GM18499 (cell line): ENCODE data around the gene VAPB.
"Not testable (repeated sequence)": the region's sequence is repeated elsewhere in the genome, so short reads cannot be mapped to it uniquely, and the experiment has no call there.

Source experiments
- ATAC-seq: cut with Tn5 transposase; IDR thresholded peaks from one replicate; pipeline ENCODE4 v1.9.1; 2021; ENCODE audit warnings: moderate number of reproducible peaks; ENCODE audit not compliant: insufficient read depth, unreplicated experiment

The VAPB gene, protein sequence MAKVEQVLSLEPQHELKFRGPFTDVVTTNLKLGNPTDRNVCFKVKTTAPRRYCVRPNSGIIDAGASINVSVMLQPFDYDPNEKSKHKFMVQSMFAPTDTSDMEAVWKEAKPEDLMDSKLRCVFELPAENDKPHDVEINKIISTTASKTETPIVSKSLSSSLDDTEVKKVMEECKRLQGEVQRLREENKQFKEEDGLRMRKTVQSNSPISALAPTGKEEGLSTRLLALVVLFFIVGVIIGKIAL

DNA sequence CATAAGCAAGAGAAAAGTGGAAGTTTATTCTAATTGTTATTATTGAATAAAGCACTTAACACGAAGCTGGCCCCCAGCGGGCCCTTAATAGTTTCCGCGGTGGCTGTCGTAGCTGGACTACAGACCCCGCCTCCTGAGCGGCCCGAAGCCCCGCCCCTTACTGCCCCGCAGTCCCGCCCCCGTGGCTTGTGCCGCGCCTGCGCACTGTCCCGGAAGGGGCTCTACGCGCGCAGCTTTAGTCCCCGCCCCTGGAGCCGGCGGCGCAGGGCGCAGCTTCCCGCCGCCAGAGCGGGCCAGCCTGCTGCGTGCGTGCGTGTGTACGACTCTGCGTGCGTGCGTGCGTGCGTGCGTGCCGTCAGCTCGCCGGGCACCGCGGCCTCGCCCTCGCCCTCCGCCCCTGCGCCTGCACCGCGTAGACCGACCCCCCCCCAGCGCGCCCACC is at the start of gene VAPB:
Gene VAPB, plus strand, starts transcription at position 348 of the 442 bp plus-strand sequence. CDS start 231 bp downstream, outside the sequence.
- peak; percentile 65 for ATAC-seq

DNA sequence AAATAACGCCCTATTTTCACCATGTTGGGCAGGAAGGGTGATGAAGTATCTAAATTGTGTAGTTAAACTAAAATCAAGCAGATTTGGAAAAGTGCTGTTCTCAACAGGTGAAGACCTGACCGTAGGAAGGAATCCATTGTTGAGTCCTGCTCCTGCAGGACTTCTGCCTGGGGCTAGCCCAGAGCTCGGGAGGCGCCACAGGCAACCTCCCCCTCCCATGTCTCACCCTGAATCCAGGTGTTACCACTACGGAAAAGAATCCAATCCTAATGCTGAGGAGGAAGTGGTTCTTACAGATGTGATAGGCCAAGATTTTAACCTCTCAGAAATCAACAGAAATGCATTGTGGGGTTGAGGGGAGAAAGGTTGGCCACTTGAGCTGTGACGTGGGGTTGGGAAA is 49.3 kb upstream of the VAPB start:
- no peak for ATAC-seq

DNA sequence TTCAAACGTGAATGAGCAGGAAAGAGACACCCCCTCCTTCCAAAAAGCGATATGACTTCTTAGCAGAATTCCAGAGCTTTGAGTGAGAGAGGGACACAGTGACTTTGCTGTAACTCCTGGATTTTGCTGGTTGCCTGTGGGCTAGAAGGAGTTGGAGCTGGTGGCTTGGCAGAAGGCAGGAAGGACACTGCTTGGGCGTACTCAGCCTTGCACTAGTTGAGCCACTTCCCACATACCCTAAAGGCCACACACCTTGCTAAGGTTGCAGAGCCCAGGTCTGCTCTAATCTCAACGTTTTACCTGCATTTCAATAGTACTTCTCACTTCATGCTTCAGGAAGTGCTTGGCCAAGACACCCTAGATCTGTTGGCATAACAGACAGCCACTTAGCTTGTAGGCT is 48.9 kb upstream of the VAPB start:
- no peak for ATAC-seq

DNA sequence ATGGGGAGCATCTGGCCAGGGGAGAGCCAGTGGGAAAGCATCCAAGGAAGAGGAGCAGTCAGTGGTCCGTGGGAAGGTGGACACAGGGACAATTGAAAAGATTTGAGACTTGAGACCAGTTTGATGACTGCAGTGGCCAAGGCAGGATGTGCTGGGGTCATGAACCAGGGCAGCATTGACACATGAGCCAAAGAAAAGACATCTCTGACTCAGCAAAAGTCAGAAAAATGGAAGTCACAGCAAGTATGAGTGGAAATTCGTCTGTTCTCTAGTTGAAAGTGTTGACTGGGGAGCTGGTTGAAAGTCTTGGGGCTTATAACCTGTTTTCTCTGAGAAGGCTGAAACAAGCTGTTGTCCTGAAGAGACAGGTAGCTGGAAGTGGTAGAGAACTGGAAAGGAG is 48.2 kb upstream of the VAPB start:
- no peak for ATAC-seq

DNA sequence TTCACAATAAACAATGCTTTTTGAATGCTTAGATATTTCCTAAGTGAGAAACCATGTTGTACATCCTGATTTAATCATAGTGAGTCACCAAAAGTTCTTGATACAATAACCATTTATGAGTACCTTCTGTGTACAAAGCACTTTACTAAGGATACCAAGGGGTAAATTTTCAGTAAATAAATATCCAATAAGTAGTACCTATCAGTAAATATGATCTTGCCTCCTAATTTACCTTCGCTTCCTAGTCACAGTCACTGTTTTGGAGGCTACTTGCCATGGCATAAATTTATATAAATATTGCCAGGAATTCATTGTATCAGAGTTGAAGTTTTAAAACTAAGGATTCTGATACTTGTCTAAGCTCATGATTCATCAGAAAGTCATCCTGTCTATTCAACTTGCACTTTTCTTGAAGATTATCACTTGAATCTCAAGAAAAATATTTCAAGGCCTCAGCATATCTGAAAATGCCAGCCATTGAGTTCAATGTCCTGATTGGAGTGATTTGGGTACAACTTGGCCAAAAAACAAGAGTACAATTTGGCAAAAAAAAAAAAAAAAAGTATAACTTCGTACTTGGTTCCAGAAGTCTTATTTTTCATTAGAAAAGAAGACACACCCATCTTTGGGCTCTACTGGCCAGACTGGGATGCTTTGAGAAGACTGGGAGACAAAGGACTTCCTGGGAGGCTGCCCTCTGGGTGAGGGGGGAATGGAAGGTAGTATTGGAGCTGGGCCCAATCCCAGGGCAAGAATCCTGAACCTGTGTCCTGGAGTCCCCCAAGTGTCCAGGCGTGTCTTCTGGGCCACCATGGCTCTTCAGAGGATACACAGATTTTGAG is 46.7 kb upstream of the VAPB start:
- no peak for ATAC-seq

DNA sequence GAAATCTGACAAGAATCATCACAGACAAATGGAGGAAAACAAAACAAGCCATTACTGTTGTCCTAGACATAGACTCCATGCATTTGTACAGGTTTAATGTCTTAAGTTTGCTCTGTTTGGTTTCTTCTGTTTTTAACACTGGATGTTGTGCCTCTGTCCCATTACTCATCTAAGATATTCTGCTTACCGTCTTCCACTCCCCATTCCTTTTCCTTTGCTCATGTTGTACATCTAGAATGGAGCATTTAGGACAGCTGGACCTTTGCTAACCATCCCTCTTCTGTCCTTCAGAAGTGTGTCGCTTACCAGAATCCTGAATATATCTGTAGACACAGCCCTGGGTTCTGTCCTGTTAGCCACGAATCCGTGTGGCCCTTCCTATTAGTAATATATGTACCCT is 44.3 kb upstream of the VAPB start:
- no peak for ATAC-seq

DNA sequence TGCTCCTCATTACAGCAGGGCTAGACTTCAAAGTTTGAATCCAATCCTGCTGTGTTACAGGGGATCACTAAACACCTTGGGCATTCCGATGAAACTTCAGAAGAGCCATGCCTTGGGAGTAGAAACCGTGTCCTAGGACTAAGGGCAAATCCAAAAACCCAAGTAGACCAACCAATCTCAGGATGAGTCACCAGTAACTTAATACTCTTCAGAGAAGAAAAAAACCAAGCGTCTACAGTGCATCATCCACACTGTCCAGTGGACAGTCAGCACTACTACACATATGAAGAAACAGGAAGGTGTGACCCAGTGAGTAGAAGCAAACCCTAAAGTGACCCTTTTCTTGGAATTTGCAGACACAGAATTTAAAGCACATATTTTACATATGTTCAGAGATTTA is 39.5 kb upstream of the VAPB start:
- no peak for ATAC-seq

DNA sequence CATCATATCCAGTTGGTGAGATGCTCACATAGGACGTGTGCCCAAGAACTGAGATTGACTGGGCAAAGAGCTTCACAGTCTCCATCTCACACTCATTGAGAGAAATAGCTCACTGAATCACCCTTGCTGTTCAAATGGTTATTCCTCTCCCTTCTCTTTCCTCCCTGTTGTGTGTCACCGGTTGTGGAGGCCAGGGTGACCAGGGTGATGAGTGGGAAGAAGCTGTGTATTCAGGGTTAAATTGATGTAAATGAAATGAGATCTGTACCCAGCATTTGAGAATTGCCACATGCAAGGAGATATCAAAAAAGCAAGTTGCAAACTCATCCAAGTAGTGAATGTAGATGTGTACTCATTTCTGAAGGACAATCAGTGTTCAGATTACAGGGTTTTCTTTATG is 36.6 kb upstream of the VAPB start:
- ATAC-seq, result no peak

DNA sequence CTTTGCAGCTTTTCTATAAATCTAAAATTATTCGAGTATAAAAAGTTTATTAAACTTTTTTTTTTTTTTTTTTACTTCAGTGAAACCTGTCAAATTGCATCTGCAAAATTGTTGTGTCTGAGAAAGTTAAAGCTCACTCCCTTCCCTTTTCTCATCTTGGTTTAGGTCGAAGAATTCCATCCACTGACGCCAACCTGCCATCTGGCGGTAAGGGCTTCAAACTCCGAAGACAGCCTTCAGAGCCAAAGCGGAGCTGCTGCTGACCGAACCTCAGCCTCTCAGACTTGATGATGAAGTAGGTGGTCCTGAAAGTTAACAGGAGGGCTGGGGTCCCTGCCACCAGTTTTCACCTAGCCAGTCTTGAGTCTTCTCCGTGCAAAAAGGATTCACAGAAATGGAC is 29.6 kb upstream of the VAPB start:
- no peak for ATAC-seq

DNA sequence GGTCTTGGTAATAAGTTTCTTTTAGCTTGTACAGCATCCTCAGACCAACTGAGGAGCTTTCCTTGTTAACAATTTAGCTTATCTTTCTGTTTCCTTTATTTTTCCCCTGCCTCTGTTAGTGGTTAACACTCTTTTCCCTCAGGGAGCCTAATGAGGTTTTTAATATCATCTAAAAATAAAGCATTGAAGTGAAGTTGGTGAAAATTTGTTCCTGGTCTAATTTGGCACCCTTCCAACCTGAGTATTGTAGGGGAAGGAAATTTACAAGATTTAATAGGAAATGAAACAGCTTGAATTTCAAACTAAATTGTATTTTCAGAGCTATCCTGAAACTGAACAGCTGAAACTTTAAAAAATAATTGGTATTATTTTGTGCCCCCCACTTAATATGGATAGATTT is 28.1 kb upstream of the VAPB start:
- ATAC-seq, result no peak

DNA sequence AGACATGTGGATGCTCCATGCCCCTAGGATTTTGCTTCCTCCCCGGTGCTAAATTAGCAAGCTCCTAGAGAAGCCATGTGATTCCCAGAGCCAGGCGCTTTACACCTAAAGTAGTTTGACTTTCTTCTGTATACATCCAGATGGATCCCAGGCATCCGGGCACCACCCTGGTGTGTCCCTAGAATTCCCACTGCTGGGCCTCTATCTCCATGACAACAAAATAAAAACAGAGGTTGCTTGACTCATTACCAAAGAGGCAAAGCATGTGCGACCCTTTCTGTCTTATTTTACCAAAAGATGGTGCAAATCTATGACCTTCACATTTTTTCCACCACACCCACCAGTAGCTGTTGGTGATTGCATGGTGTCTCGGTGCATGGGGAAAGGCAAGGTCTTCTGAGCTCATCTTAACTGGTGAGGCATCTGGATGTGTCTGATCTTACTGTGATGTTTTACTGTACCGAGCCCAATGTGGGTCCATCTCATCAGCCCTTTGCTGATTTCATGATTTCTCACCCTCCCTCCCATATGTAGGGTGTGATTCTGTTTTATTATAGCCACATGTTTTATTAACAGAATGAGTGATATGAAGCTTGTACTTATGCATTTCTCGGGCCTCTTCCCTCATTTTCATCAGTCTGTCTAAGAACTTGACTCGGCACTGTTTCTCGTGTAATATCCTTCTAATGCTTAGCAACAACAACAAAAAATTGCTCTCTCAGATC is 27.4 kb upstream of the VAPB start:
- ATAC-seq, result no peak

DNA sequence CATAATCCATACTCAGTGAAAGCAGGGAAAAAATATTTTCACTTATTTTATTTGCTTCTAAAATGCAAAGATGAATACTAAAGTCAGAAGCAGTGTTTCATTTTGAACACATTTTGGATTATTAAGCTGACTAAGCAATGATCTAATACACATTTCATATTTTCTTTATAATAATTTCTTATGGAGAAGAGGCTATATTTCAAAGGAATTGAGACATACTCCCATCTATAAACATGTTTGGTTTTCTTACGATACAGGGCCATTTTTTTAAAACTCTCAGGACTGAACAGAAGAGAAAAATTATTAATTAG is 26.9 kb upstream of the VAPB start:
- no peak for ATAC-seq

DNA sequence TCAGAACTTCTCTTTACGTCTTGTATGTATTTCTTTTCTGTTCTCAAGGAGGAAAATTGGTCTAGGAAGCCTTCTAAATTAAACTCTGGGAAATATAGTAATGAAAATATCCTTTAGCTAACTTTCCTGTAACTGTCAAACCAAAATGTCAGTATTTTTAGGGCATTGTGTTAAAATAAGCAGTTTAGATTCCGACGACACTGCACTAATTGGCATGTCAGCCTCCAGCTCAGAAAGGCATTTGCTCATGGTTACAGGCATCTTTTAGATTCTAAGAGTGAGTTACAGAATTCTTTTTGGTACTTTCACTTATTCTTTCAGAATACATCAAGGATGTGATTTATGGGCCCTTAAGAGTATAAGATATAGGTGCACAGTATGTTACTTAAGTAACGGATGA is 26.1 kb upstream of the VAPB start:
- ATAC-seq, result no peak

DNA sequence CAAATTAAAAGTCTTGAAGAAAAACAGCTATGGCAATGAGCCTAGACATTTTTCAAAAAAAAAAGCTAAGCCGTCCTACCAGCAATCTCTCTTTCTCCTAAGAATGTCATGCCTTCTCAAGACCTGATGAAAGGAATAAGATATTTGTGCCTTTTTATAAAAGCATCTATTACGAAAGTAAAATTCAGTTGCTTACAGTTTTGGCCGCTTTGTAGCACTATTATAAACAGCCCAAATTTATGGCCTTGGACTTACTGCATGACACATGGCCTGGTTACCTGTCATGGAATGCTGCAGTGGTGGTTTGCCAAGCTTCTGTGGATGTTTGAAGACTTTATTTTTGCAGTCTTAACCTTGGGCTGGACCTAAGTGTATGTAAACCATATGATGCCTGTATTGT is 22.2 kb upstream of the VAPB start:
- ATAC-seq, result no peak

DNA sequence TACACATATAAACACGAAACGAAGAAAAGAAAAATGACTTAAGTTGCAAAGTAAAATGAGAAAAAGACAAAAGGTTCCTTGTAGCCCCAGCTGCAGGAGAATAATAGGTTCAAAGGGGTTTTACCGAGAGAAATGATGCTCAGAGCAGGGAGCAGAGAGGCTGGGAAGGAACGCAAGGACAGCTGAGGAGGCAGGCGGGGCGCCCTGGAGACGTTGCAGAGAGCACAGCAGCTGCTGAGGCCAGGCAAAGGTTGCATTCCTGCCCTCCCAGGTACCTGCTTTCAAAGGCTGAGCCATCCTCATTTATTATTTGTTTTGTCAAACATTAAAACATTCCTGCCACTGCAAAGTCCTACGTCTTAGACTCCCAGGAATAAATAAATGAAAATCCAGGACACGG is 16.2 kb upstream of the VAPB start:
- no peak for ATAC-seq

DNA sequence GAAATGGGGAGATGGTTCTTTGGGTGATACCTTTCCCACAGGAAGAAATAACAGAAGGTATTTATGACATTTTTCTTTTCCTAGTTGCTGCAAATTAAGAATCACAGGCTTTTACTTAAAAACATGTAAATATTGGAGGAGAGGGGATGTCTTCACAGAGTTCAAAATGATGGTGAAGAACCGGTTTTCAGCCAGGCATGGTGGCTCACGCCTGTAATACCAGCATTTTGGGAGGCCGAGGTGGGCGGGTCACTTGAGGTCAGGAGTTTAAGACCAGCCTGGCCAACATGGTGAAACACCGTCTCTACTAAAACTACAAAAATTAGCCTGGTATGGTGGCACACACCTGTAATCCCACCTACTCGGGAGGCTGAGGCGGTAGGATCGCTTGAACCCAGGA is 15.7 kb upstream of the VAPB start:
- not testable (repeated sequence) for ATAC-seq

DNA sequence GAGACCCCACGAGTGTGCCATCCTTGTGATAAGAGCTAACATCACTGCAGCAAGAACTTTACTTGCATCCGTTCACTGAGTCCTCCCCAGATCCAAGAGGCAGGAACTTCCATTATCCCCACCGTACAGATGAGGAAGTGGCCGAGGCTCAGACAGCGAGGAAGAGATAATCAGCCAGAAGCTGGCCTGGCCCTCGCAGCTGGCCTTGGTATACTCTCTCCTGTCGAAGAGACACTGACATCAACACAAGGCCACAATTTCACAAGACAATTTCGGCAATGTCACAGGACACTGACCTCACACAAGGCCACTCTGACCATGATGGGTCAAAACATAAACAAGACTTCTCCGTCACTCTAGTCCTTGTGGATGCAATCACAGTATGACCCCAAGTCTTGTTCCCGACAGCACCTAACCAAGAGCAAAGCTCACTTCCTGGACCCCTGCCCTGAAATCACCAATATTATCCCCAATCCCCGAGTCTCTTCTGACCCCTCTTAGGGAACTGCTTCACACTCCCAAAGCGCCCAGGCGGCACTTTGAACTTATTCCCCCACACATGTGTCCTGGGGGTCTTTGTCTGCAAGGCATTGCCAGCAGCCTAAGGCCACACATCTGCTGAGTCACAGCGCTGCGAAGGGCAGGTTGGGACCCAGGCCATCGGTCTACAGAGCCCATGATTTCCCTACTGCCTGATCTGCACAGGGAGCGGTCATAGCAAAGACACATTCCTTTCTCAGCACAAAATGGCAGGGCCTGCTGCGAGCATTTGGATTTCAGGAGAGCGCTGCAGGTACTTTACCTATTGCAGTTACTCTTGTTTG is 14.8 kb upstream of the VAPB start:
- no peak for ATAC-seq

DNA sequence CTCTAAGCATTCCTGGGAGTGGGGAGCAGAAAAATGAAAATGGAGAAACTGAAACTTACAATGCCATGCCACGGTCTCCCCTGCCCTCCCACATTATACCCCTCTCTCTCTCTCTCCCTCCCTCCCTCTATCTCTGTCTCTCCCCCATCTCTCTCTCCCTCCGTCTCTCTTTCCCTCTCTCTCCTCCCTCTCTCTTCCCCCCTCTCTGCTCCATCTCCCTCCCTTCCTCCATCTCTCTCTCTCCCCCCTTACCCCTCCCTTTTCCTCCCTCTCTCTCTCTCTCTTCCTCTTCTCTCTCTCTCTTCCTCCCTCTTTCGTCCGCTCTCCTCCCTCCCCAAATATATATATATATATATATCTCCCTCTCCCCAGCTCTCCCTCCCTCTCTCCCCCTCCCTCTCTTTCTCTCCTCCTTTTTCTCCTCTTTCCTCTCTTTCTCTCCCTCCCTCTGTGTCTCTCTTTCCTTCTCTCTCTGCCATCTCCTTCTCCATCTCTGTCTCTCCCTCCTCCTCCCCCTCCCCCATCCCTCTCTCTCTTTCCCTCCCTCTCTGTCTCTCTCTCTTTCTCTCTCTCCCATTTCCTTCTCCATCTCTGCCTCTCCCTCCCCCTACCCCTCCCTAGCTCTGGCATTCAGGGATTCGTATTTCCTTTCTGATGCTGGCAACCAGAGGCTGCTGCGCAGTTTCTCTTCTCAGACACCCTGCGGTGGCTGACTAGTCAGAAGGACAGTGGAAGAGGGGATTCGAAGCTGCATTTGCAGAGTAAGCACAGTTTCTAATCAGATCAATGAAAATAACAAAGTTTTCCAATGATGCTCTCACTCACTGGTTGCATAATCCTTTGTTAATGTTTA is 13.9 kb upstream of the VAPB start:
- ATAC-seq, result no peak

DNA sequence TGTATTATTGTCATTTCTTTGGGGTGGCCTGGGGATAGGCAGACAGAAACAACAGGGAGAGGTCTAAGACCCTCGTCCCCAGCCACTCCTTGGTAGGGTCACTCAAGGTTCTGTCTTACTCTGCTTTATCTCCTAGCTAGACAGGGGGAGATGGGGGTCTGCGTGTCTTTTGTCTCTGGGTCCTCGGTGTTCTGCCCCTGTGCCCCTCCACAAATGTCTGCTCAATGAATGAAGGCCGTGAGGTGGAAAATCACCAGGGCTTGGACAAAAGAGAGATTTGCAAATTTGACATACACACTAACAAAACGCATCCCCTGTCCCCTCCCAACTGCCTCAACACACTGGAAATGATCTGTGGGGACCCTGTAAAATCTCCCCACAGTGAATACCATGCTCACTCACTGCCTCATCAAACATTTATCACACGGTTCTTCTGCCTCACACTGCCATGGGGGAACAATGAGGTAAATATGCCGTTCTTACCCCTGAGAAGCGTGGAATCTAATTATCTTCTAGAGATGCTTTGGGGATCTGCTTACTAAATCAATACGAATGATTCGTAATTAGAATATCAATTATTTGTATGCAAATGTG is 13.2 kb upstream of the VAPB start:
- ATAC-seq, result no peak
